ENCODE measurements around the gene TTC7B. TPM values are rescaled to one million over a fixed set of nuclear protein-coding genes. Genes with fewer than 3 reads are reported as not detected.

TTC7B gene
- total and polyA plus RNA-seq, 7 donors: 18.9 to 97.0 (median 59.0) TPM

GRCh38 chr14:90724866-90725265, 91.4 kb downstream of the TTC7B start:
- no peak for TF ChIP-seq CTCF (IDR thresholded peaks at IDR 0.05)
- ATAC-seq: no peak
- DNase-seq: no peak
- no peaks in the 10 kb centered on the region for H3K9me3 ChIP-seq
- no peaks in the 10 kb centered on the region for H3K27me3 ChIP-seq (ENCODE audit: insufficient read depth in 3 of 3, low read length in 2 of 3)
- intact Hi-C loops (cut with DNase I): no loop called here
- no peak overlapping the region for H3K4me3 ChIP-seq
- H3K27ac ChIP-seq: no peak overlapping the region
- H3K4me1 ChIP-seq: peaks cover 26% of the 10 kb centered on the region
- peaks cover 0 to 13% of the 10 kb centered on the region in 2 donors for H3K36me3 ChIP-seq (ENCODE audit: insufficient read depth in 1 of 2, low read depth in 1 of 2)
- 76 to 93% (median 88%) methylated on average over 3 of the region's 3 CpGs for WGBS, 3 donors

- no peaks in the 10 kb centered on the region for H3K9me3 ChIP-seq
- no peak overlapping the region for H3K4me3 ChIP-seq
- TF ChIP-seq CTCF (IDR thresholded peaks at IDR 0.05): no peak
- no peak for DNase-seq
- H3K4me1 ChIP-seq: peaks cover 26% of the 10 kb centered on the region
- WGBS, 3 donors: 82 to 98% (median 87%) methylated on average over 2 of the region's 2 CpGs
- no peaks in the 10 kb centered on the region for H3K27me3 ChIP-seq (ENCODE audit: insufficient read depth in 3 of 3, low read length in 2 of 3)
- peak overlapping the region; percentile 28 for H3K27ac ChIP-seq
- intact Hi-C loops (cut with DNase I): no loop called here
- no peaks in the 10 kb centered on the region for H3K36me3 ChIP-seq (ENCODE audit: insufficient read depth in 1 of 2, low read depth in 1 of 2)
- ATAC-seq: no peak
Measured at GRCh38 chr14:90722590-90722989, 93.6 kb downstream of the TTC7B start.

DNA sequence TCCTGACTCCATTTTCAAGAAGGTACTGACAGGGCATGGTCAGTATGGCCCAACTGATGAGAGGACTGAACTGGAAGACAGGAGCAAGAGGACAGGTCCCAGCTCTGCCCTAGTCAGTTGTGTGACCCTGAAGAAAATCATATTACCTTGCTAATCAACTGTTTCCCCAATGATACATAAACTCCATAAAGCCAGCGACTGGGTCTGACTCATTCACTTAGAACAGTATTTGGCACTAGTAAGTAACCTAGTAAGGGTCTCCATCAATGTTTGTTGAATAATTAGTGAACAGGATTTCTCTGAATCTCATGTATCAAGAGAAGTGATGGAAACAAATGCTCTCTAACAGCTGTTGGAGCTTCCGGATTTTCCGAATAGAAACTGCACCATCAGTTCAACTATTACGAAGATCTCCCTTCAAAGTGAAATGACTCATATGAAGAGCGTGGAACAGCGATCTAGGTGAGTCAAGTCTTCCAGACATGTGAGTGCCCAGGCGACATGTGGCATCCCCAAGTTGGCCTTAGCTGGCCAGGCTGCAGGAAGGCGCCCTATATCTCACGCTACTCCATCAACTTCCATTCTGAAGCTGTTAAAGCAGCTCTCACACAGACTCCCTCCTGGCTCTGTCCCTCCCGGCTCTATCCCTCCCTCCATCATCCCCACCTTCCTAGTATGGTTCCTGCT, 94.5 kb downstream of the TTC7B start:
- no peak for TF ChIP-seq CTCF (IDR thresholded peaks at IDR 0.05)
- DNase-seq (peak in 1 of 2 donors; percentile 43), ATAC-seq (peak; percentile 56 to 93 (median 74))
- WGBS, 3 donors: 66 to 80% (median 67%) methylated on average over 10 of the region's 10 CpGs
- Histone ChIP-seq H3K36me3 (ENCODE audit: insufficient read depth in 1 of 2, low read depth in 1 of 2) (no peaks in the 10 kb centered on the region), H3K27me3 (ENCODE audit: insufficient read depth in 3 of 3, low read length in 2 of 3) (no peaks in the 10 kb centered on the region), H3K4me3 (no peak overlapping the region), H3K27ac (peak overlapping the region; percentile 38), H3K9me3 (no peaks in the 10 kb centered on the region), H3K4me1 (peaks cover 23% of the 10 kb centered on the region)
- intact Hi-C loops (cut with DNase I): no loop called here

DNA sequence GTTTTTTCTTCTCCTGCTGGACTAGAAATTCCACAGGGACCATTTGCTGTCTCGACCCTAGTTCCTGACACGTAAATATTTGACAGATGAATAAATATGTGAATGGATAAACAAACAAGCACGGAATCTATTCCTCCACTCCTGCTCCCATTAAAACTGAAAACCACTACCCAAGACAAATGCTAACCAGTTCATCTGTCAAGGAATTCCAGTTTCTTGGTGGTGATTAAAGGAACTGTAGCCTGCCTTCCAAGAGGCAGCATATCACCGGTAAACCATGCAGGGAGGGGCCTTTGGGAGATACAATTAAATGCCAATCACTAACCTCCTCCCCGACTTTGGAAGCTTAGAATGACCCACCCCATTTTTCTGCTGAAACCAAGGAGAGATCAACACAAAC, 95.4 kb downstream of the TTC7B start:
- WGBS, 3 donors: 56 to 70% (median 67%) methylated on average over 5 of the region's 5 CpGs
- ATAC-seq: no peak

More for the DNA sequence above, 95.4 kb downstream of the TTC7B start:
- Histone ChIP-seq H3K4me1 (peaks cover 22% of the 10 kb centered on the region), H3K27ac (peak overlapping the region; percentile 38), H3K4me3 (no peak overlapping the region), H3K36me3 (ENCODE audit: insufficient read depth in 1 of 2, low read depth in 1 of 2) (no peaks in the 10 kb centered on the region), H3K27me3 (ENCODE audit: insufficient read depth in 3 of 3, low read length in 2 of 3) (no peaks in the 10 kb centered on the region), H3K9me3 (no peaks in the 10 kb centered on the region)
- no peak for TF ChIP-seq CTCF (IDR thresholded peaks at IDR 0.05)
- DNase-seq: no peak
- intact Hi-C loops (cut with DNase I): no loop called here

Measured in psoas muscle (tissue), 8 donors.